Measurements from ENCODE around the gene MBLAC1. TPM values are rescaled to one million over a fixed set of nuclear protein-coding genes. Genes with fewer than 3 reads are reported as not detected.

MBLAC1 gene
- total and polyA plus RNA-seq, 10 of the 15 experiments (the other 5 are each of a cell fraction or from before 2014, with no cell fraction given): 0.24 to 3.2 (median 1.8) TPM; not detected in 1

DNA sequence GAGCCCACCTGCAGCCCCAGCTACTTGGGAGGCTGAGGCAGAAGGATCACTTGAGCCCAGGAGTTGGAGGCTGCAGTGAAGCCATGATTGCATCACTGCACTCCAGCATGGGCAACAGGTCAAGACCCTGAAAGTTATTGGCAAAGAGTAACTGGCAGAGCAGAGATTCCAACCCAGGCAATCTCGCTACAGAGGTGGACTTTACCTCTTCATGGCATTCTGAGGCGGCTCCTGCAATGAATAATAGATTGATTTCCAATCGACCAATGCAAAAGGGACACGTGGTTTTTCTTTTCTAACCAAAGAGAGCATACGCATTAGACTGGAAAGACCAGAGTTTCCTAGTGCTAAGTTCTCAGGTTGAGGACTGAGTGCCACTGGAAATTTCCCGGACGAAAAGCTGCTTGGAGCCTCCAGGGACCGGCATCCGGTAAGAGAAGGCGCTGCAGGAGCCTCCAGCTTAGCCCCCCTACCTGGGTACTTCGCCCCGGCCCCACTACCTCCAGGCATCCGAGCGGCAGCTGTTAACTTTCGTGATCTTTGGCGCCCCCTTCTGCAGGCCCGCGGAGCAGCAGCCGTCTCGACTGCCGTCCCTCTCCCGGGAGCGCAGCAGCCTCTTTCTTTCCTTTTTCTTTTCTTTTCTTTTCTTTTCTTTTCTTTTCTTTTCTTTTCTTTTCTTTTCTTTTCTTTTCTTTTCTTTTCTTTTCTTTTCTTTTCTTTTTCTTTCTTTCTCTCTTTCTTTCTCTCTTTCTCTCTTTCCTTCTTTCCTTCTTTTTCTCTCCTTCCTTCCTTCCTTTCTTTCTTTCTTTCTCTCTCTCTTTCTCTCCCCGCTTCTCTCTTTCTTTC, 4.1 kb downstream of the MBLAC1 start (continued):
- TF ChIP-seq GATAD2B (conservative IDR thresholded peaks at IDR 0.05; ENCODE audit: low read depth) (0 out of 2 replicates have a peak, but pooled peaks have one; percentile 18), YY1 (IDR thresholded peaks at IDR 0.05; ENCODE audit: low read depth, low read length) (0 out of 2 replicates have a peak, but pooled peaks have one; percentile 30), POU2F2 (IDR thresholded peaks at IDR 0.05; ENCODE audit: borderline replicate concordance, low read depth, low read length) (no peak), TCF12 (IDR thresholded peaks at IDR 0.05; ENCODE audit: low read depth, low read length) (peak; percentile 52; the same call in 1 of the 2 replicates)

DNA sequence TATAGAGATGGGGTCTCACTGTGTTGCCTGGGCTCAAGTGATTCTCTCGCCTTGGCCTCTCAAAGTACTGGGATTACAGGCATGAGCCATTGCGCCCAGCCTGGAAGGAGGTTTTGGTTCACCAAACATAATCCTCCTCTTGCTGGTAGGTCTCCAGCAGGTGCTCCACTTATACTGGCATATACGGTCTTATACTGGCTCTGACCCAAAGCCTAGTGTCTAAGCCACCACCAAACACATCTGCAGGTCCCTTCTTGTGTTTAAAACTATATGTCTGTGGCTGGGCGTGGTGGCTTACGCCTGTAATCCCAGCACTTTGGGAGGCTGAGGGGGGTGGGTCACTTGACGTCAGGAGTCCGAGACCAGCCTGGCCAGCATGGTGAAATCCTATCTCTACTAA, 5.4 kb downstream of the MBLAC1 start:
- TF ChIP-seq NR2C1 (IDR thresholded peaks at IDR 0.05): no peak
- TF ChIP-seq EZH2 (IDR thresholded peaks at IDR 0.05; ENCODE audit: borderline replicate concordance, control insufficient read depth, low read depth, low read length): no peak
- TF ChIP-seq SMAD5 (IDR thresholded peaks at IDR 0.05; ENCODE audit: low read depth): no peak
- no peak for TF ChIP-seq JUNB (IDR thresholded peaks at IDR 0.05)
- TF ChIP-seq ESRRA (IDR thresholded peaks at IDR 0.05; ENCODE audit: low read length): no peak
- TF ChIP-seq GATAD2B (conservative IDR thresholded peaks at IDR 0.05; ENCODE audit: low read depth): no peak
- TF ChIP-seq, protein P1, sequence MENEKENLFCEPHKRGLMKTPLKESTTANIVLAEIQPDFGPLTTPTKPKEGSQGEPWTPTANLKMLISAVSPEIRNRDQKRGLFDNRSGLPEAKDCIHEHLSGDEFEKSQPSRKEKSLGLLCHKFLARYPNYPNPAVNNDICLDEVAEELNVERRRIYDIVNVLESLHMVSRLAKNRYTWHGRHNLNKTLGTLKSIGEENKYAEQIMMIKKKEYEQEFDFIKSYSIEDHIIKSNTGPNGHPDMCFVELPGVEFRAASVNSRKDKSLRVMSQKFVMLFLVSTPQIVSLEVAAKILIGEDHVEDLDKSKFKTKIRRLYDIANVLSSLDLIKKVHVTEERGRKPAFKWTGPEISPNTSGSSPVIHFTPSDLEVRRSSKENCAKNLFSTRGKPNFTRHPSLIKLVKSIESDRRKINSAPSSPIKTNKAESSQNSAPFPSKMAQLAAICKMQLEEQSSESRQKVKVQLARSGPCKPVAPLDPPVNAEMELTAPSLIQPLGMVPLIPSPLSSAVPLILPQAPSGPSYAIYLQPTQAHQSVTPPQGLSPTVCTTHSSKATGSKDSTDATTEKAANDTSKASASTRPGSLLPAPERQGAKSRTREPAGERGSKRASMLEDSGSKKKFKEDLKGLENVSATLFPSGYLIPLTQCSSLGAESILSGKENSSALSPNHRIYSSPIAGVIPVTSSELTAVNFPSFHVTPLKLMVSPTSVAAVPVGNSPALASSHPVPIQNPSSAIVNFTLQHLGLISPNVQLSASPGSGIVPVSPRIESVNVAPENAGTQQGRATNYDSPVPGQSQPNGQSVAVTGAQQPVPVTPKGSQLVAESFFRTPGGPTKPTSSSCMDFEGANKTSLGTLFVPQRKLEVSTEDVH (IDR thresholded peaks at IDR 0.05; ENCODE audit: low read depth, partially characterized antibody): no peak
- TF ChIP-seq, protein P2, sequence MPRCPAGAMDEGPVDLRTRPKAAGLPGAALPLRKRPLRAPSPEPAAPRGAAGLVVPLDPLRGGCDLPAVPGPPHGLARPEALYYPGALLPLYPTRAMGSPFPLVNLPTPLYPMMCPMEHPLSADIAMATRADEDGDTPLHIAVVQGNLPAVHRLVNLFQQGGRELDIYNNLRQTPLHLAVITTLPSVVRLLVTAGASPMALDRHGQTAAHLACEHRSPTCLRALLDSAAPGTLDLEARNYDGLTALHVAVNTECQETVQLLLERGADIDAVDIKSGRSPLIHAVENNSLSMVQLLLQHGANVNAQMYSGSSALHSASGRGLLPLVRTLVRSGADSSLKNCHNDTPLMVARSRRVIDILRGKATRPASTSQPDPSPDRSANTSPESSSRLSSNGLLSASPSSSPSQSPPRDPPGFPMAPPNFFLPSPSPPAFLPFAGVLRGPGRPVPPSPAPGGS (IDR thresholded peaks at IDR 0.05; ENCODE audit: borderline replicate concordance, insufficient read depth, low read depth, low read length, poor library complexity, severe bottlenecking): no peak
- Histone ChIP-seq H3K9me3 (replicated peaks; ENCODE audit: control insufficient read depth, insufficient read depth, low read length) (no peaks in the 10 kb centered on the region), H3K36me3 (ENCODE audit: control insufficient read depth in 2 of 2, insufficient read depth in 2 of 2, low read length in 1 of 2) (no peaks in the 10 kb centered on the region), H3K27ac (ENCODE audit: control insufficient read depth, insufficient read depth) (no peak overlapping the region), H3K79me2 (ENCODE audit: control insufficient read depth, insufficient read depth, low read length) (peaks cover 3% of the 10 kb centered on the region; the same call in 1 of the 2 replicates), H3K4me1 (ENCODE audit: control insufficient read depth, insufficient read depth, low read length) (peaks cover 9% of the 10 kb centered on the region), H3K4me3 (no peak overlapping the region), H2AFZ (ENCODE audit: control insufficient read depth, low read depth, low read length) (no peak overlapping the region), H3K9ac (ENCODE audit: control insufficient read depth, insufficient read depth, low read length) (no peak overlapping the region), H3K4me2 (ENCODE audit: control insufficient read depth, insufficient read depth) (no peak overlapping the region), H4K20me1 (ENCODE audit: control insufficient read depth, insufficient read depth) (no peaks in the 10 kb centered on the region), H3K27me3 (replicated peaks in 1 of 2; ENCODE audit: control insufficient read depth in 2 of 2, insufficient read depth in 2 of 2, low read length in 1 of 2) (no peaks in the 10 kb centered on the region)
- in situ Hi-C loops (cut with MboI): loop anchor here (5.0 kb wide), 1 partner anchor 275 kb away; no protein-coding TSS in a partner anchor
- ChIA-PET RAD21 (ENCODE audit: unreplicated experiment) (interaction anchor here (0.9 to 5.1 kb wide), 22 partner anchors 10 to 275 kb away, joined by 3 to 49 read pairs (median 4); partner anchors contain the start of genes LAMTOR4 and PVRIG), CTCF (interaction anchor here (0.7 to 7.9 kb wide), 41 partner anchors 9 to 351 kb away, joined by 3 to 107 read pairs (median 5); partner anchors contain the start of genes AP4M1, AZGP1, GAL3ST4 and LAMTOR4), POLR2A (interaction anchor here (1.2 to 2.2 kb wide), 3 partner anchors 16 to 215 kb away, joined by 3 to 8 read pairs (median 6); partner anchors contain the start of gene LAMTOR4), SMC1A (ENCODE audit: uncharacterized antibody, unreplicated experiment) (interaction anchor here (1.0 to 4.8 kb wide), 23 partner anchors 10 to 287 kb away, joined by 3 to 41 read pairs (median 6); partner anchors contain the start of genes AP4M1, LAMTOR4, MCM7 and PVRIG)
- FAIRE-seq (no peak), DNase-seq (ENCODE audit: low read depth, low spot score) (no peak), ATAC-seq (no peak)
- intact Hi-C loops (cut with micrococcal nuclease; ENCODE audit: unreplicated experiment): loop anchor here (1.0 to 5.0 kb wide), 4 partner anchors 83 to 275 kb away; no protein-coding TSS in a partner anchor
- no TSS peak for BruUV-seq (replicated peaks)
- WGBS (ENCODE audit: insufficient coverage, insufficient replicate concordance, low lambda C conversion rate, missing lambda C conversion rate): 44% methylated on average over 7 of the region's 7 CpGs

All from GM12878 (cell line).